ENCODE results near the gene SMIM41.

Gene SMIM41

GRCh38 chr12:52063082-52063924 lies 16.2 kb upstream of the SMIM41 start:
- DNase-seq (ENCODE audit: low spot score), result no peak

DNA sequence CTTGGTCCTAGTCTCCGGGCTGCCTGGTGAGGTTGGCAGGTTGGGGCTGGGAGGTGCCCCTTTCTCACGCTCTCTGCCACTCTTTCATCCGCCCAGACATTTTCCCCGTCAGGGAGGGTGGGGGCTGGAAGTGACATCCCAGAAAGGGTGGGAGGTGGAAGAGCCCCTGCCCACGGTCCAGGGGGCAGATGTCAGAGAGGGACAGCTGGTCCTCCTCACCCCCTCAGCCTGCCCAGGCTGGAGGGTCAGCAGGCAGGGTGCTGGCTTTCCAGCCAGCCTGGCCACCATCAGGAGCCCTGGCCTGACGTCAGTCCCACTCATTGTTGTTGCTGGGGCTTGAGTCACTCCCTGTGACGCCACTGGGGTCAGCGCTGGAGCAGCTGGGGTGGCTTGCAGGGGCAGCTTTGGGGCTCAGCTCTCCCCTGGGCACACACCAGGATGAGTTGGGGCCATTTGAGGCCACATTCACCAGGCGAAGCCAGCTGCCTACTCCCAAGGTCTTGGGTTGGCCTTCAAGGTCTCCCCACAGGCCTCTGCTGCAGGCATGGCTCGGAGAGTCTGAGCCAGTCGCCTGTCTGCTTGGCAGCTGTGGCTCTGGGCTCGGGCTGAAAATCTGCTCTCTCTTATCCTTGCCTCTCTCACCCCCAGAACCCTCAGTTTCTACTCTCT lies 15.4 kb upstream of the SMIM41 start:
- no peak for DNase-seq (ENCODE audit: low spot score)

GRCh38 chr12:52066346-52067080 lies 13.0 kb upstream of the SMIM41 start:
- no peak for DNase-seq (ENCODE audit: low spot score)

GRCh38 chr12:52067081-52067374 lies 12.5 kb upstream of the SMIM41 start:
- no peak for DNase-seq (ENCODE audit: low spot score)

- peak; percentile 96 for DNase-seq (ENCODE audit: low spot score)
These were observed 9.9 kb upstream of the SMIM41 start, which contains the start of gene ATG101 for GRCh38 chr12:52069327-52070184. TSS of gene ATG101 (plus strand) at chr12:52069978. CDS start at chr12:52073651, 3,673 bp downstream.

DNA sequence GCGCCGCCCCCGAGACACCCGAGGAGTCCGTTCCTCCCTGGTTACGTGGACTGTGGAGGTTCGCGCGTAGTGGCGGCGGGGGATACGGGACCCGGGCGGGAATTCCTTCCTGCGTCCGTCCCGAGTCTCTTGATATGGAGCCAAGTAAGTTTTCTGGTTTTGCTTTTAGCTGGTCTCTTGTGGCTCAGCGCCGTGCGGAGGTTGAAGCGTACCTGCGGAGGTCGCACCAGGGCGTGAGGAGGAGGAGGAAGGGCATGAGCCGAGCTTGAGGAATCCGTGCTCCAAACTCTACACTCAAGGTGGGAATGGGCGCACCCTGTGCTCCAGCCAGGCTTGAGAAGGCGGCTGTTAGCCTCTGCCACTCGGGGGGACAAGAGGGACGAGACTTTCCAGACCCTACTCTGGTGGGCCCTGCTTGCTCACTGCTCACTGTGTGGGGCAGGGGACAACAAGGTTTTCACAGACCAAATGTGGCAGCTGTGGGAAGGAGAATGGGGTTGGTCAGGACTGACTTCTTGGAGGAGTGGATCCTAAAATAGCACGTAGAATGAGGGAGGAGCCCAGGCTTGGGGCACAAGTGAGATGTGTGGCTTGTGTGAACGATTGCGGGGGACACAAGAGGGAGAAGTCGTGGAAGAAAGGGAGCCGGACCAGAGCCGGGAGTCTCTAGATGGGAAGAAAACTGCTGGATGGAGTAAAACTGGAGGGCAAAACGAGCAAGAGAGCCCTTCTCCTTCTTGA lies 9.1 kb upstream of the SMIM41 start:
- DNase-seq (ENCODE audit: low spot score), result no peak

DNA sequence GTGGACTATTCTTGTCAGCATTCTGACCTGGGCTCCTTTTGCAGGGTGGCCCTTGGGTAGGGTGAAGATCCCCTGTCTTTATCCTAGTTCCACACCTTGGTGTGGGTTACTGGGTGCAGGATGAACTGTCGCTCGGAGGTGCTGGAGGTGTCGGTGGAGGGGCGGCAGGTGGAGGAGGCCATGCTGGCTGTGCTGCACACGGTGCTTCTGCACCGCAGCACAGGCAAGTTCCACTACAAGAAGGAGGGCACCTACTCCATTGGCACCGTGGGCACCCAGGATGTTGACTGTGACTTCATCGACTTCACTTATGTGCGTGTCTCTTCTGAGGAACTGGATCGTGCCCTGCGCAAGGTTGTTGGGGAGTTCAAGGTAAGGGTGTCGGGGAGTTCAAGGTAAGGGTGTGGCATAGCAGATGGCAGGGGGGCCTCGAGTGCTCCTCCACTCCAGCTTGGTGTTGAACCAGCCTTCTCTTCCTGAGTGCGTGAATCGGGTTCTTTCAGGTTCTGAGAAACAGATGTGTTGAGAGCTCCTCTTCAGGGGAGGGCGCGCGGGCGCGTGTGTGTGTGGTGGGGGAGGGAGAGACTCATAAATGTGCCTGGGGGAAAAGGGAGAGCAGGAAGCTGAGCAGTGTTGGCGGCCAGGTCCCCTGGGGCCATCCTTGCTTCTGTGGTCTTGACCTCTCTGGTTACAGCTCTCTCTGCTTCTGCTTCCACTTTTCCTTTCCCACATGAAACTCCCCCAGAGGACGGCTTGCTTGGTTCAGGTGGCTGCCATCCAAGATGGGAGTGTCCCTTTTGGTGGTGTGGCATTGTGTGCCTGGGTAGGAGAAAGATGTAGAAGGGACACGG lies 5.7 kb upstream of the SMIM41 start:
- no peak for DNase-seq (ENCODE audit: low spot score)

- no peak for DNase-seq (ENCODE audit: low spot score)
These were observed 4.4 kb upstream of the SMIM41 start for GRCh38 chr12:52074971-52075724.

DNA sequence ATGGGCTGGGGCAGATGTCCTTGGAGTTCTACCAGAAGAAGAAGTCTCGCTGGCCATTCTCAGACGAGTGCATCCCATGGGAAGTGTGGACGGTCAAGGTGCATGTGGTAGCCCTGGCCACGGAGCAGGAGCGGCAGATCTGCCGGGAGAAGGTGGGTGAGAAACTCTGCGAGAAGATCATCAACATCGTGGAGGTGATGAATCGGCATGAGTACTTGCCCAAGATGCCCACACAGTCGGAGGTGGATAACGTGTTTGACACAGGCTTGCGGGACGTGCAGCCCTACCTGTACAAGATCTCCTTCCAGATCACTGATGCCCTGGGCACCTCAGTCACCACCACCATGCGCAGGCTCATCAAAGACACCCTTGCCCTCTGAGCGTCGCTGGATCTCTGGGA lies 2.7 kb upstream of the SMIM41 start:
- DNase-seq (ENCODE audit: low spot score), result no peak

DNA sequence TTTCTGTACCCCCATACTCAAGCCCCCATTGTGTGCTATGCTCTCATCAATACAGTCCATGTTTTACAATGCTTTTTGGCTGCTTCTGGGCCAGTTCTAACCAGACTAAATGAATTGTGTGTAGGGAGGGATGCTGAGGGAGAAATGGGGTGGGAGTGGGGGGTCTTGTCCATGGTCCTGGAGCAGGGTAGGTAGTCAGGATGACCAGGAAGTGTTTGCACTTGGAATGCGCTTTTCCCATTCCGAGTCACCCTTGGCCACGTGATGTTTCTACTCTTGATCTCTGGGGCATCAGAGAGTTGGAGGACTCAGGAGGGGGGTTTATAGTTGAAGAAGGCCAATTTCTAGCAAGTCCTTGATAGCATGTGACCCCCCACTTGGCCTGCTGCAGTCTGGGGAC lies 1.2 kb upstream of the SMIM41 start:
- no peak for DNase-seq (ENCODE audit: low spot score)

- no peak for DNase-seq (ENCODE audit: low spot score)
These were observed 1.1 kb downstream of the SMIM41 start for GRCh38 chr12:52080403-52081251.

- DNase-seq (ENCODE audit: low spot score), result no peak
These were observed 1.8 kb downstream of the SMIM41 start for GRCh38 chr12:52081263-52081733.

DNA sequence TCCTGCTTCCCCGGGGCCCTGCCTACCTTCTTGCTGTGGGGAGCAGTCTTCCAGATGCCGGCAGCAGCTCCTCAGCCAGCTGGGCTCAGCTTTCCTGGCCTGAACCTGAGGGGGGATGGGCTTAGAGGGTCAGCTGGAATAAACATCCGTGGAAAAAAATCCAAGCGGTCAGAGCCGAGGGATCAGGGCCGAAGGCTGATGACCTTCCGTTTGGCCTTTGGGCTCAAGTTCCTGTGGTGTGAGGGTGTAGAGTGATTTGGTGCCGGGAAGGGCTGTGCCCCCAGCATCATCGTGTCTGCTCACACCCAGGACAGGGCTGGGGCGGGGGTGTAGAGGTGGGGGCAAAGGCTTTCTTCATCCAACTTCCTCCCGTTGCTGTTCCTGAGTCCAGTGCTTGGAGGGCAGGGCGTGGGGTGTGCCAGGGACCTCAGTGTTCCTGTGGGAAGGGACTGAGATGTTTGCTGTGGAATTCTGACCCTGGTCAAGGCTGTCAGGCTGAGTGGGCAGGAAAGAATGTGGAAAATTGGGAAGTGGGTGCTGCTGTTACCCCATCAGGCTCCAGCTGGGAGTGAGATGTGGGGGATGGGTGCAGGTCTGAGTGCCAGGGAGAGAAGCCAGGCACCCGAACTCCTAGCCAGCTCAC lies 2.6 kb downstream of the SMIM41 start:
- DNase-seq (ENCODE audit: low spot score), result no peak

- DNase-seq (ENCODE audit: low spot score), result no peak
These were observed 3.1 kb downstream of the SMIM41 start for GRCh38 chr12:52082669-52082987.

- DNase-seq (ENCODE audit: low spot score), result peak; percentile 54
These were observed 3.6 kb downstream of the SMIM41 start for GRCh38 chr12:52082988-52083637.

GRCh38 chr12:52083638-52083996 lies 4.1 kb downstream of the SMIM41 start:
- DNase-seq (ENCODE audit: low spot score), result no peak

DNA sequence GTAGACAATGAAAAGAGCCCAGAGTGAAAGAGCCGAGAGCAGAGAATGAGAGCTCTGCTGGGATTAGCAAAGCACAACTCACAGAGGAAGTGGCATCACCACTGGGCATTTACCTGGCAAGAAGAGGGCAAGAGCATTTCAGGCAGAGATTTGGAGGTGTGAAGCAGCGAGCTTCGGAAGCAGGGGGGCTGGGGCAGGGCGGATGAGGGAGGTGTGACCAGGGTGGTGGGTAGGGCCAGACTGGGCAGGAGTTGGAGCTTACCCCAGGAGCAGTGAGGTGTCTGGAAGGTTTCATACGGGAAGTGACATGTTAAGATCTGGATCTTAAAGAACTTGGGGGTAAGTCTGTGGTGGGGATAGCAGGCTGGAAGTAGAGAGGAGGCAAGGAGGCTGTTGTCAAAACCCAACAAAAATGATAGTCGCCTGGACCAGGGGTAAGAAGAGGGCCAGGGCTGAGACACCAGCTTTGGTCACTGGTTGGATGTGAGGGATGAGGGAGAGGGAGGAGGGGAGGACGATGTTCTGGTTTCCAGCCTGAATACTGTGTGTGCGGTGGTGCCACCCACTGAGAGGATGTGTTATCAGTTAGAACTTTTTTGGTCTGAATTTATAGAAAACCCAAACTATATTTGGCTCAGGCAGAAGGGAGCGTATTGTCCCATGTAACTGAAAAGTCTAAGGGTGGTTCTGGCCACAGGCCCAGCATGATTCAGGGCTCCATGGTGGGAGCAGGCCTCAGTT lies 5.2 kb downstream of the SMIM41 start:
- DNase-seq (ENCODE audit: low spot score), result no peak
